Measurements from ENCODE around the gene AP1S3.
"Not testable (repeated sequence)": the region's sequence is repeated elsewhere in the genome, so short reads cannot be mapped to it uniquely, and the experiment has no call there.

Gene AP1S3

GRCh38 chr2:223837287-223838061 is at the start of gene AP1S3:
Gene AP1S3 (minus strand): TSS chr2:223837582. CDS start chr2:223837450, 132 bp downstream.
- peak; percentile 43 to 73 (median 52) for DNase-seq (ENCODE audit: low read depth in 3 of 3)

- no peak for DNase-seq (ENCODE audit: low read depth in 3 of 3)
These were observed 49.7 kb upstream of the AP1S3 start for GRCh38 chr2:223887127-223887526.

GRCh38 chr2:223886726-223887125 is 49.3 kb upstream of the AP1S3 start:
- no peak for DNase-seq (ENCODE audit: low read depth in 3 of 3)

- DNase-seq (ENCODE audit: low read depth in 3 of 3) = no peak
These were observed 47.0 kb upstream of the AP1S3 start for GRCh38 chr2:223884399-223884798.

GRCh38 chr2:223882715-223883114 is 45.3 kb upstream of the AP1S3 start:
- no peak for DNase-seq (ENCODE audit: low read depth in 3 of 3)

- no peak for DNase-seq (ENCODE audit: low read depth in 3 of 3)
These were observed 43.4 kb upstream of the AP1S3 start for GRCh38 chr2:223880796-223881195.

GRCh38 chr2:223877721-223878410 is 40.5 kb upstream of the AP1S3 start:
- no peak for DNase-seq (ENCODE audit: low read depth in 3 of 3)

- no peak for DNase-seq (ENCODE audit: low read depth in 3 of 3)
These were observed 36.3 kb upstream of the AP1S3 start for GRCh38 chr2:223873672-223874071.

GRCh38 chr2:223872772-223873171 is 35.4 kb upstream of the AP1S3 start:
- DNase-seq (ENCODE audit: low read depth in 3 of 3) = not testable (repeated sequence)

- DNase-seq (ENCODE audit: low read depth in 3 of 3) = not testable (repeated sequence)
These were observed 34.3 kb upstream of the AP1S3 start for GRCh38 chr2:223871661-223872060.

GRCh38 chr2:223870840-223871611 is 33.6 kb upstream of the AP1S3 start:
- DNase-seq (ENCODE audit: low read depth in 3 of 3) = no peak

- no peak for DNase-seq (ENCODE audit: low read depth in 3 of 3)
These were observed 30.6 kb upstream of the AP1S3 start for GRCh38 chr2:223868005-223868404.

- DNase-seq (ENCODE audit: low read depth in 3 of 3) = no peak
These were observed 28.6 kb upstream of the AP1S3 start for GRCh38 chr2:223865907-223866508.

GRCh38 chr2:223865124-223865523 is 27.7 kb upstream of the AP1S3 start:
- no peak for DNase-seq (ENCODE audit: low read depth in 3 of 3)

- no peak for DNase-seq (ENCODE audit: low read depth in 3 of 3)
These were observed 26.1 kb upstream of the AP1S3 start for GRCh38 chr2:223863491-223863890.

GRCh38 chr2:223860809-223861738 is 23.7 kb upstream of the AP1S3 start:
- no peak for DNase-seq (ENCODE audit: low read depth in 3 of 3)

GRCh38 chr2:223859070-223859469 is 21.7 kb upstream of the AP1S3 start:
- DNase-seq (ENCODE audit: low read depth in 3 of 3) = no peak

GRCh38 chr2:223856584-223856983 is 19.2 kb upstream of the AP1S3 start:
- DNase-seq (ENCODE audit: low read depth in 3 of 3) = no peak

GRCh38 chr2:223856021-223856420 is 18.6 kb upstream of the AP1S3 start:
- DNase-seq (ENCODE audit: low read depth in 3 of 3) = no peak

- no peak for DNase-seq (ENCODE audit: low read depth in 3 of 3)
These were observed 18.0 kb upstream of the AP1S3 start for GRCh38 chr2:223855426-223855825.

- no peak for DNase-seq (ENCODE audit: low read depth in 3 of 3)
These were observed 17.4 kb upstream of the AP1S3 start for GRCh38 chr2:223854741-223855140.

All from stimulated activated CD4-positive, alpha-beta T cell treated with anti-CD3 and anti-CD28 coated beads, TNF-alpha, amount 100 ng/mL, for 24 hours (primary cell).